HG02840 (cell line): ENCODE data around the gene IL15.
"Not testable (repeated sequence)": the region's sequence is repeated elsewhere in the genome, so short reads cannot be mapped to it uniquely, and the experiment has no call there.

Source experiments
- ATAC-seq: cut with Tn5 transposase; IDR thresholded peaks from one replicate; pipeline ENCODE4 v1.9.1; 2021; ENCODE audit warnings: mild to moderate bottlenecking, moderate library complexity, moderate number of reproducible peaks; ENCODE audit not compliant: unreplicated experiment, low FRiP score

IL15 gene, protein sequence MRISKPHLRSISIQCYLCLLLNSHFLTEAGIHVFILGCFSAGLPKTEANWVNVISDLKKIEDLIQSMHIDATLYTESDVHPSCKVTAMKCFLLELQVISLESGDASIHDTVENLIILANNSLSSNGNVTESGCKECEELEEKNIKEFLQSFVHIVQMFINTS

DNA sequence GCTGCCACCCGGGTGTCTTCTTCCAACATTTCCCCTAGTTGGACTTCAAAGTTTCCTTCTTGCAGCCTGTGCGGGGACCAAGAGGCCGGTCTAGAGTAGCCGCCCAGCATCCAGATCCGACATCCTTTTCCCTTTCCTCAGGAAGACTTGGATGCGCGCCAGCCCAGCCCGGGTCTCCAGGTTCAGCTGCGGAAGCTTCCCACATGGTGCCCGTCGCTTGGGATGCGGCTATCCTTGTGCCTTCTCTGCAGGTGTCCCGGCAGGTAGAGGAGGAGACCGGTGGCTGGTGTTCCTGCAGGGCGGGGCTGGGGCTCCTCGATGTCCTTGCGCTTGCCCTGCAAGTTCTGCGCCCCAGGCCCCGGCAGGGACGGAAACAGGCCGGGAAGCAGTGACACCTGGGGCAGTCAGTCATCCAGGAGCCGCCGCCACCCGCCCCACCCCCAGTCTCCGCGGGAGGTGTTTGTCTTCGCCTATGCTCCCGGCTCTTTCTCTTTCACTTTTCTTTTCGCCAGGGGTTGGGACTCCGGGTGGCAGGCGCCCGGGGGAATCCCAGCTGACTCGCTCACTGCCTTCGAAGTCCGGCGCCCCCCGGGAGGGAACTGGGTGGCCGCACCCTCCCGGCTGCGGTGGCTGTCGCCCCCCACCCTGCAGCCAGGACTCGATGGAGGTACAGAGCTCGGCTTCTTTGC, at the start of gene IL15:
IL15 (plus strand) TSS at position 502 of the 689 bp plus-strand sequence. CDS start 82,882 bp downstream, outside the sequence.
- peak; percentile 62 for ATAC-seq

DNA sequence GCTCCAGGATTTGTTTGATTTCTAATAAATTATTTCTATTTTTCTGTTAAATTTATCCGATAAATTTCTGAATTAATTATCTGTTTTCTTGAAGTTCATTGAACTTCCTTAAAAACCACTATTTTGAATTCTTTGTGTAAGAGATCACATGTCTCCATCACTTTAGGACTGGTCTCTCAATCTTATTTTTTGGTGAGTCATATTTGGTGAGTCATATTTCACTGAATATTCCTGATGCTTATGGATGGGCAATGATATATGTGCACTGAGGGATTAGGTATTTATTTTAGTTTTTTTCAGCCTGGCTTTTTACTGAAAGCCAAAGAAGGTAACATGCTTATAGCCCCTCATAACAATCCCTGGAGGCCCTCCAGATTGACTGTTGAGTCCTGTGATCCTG, 48.5 kb upstream of the IL15 start:
- ATAC-seq, result no peak

DNA sequence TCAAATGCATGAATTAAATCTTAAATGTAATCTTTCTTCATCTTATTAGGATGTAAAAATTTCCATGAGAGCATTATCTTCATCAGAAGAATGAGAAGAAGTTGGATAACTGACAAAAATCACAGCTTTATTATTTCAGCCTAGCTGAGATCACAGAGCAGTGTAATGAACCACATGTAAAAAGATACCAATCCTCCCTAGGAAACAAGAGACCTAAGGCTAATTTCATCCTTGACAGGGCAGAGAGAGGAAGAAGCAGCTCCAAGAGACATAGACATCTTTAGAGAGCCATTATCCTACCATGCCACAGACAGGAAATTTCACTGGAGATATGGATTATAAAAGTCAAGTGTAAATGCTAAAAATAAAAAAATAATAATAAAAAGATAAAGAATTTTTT, 40.9 kb upstream of the IL15 start:
- no peak for ATAC-seq

DNA sequence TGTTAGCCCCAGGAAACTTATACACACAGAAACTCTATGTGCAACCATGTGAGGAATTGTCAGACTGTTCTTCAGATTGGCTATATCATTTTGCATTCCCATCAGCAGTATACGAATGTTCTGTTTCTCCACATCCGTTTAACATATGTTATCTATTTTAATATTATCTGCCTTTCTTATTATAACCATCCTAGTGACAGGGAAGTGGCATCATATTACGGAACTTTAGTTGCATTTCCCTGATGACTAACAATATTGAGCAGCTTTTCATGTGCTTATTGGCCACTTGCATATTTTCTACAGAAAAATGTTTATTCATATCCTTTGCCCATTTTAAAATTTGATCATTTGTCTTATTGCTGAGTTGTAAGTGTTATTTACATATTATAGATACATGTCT, 36.5 kb upstream of the IL15 start:
- ATAC-seq, result no peak

DNA sequence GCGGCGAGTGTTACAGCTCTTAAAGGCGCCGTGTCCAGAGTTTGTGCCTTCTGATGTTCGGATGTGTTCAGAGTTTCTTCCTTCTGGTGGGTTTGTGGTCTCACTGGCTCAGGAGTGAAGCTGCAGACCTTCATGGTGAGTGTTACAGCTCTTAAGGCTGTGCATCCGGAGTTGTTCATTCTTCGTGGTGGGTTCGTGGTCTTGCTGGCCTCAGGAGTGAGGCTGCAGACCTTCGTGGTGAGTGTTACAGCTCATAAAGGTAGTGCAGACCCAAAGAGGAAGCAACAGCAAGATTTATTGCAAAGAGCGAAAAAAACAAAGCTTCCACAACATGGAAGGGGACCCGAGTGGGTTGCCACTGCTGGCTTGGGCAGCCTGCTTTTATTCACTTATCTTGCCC, 31.7 kb upstream of the IL15 start:
- not testable (repeated sequence) for ATAC-seq

DNA sequence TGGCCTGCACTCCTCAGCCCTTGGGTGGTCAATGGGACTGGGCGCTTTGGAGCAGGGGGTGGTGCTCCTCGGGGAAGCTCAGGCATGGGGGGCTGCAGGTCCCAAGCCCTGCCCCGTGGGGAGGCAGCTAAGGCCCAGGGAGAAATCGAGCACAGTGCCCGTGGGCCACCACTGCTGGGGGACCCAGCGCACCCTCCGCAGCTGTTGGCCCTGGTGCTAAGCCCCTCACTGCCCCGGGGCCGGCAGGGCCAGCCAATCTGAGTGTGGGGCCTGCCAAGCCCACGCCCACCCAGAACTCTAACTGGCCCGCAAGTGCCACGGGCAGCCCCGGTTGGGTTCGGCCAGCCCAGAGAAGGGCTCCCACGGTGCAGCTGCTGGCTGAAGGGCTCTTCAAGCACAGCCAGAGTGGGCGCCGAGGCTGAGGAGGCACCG, 30.9 kb upstream of the IL15 start:
- ATAC-seq, result no peak

DNA sequence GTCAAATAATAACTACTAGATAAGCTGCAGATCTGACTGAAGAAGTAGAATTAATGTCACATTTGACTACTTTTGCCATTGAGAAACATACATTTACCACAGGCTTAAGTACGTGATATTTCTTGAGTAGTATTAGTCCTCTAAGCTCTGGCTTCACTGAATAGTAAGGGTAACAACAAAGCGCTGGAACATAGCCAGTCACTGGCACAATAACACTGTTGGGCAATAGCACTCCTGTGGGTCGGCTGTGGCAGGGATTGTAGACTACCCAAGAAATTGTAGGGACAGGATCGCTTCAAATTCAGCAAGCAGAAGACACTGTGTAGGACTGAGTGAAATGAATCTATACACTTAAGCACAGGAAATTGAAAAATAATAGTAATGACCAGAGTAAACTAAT, 27.1 kb upstream of the IL15 start:
- ATAC-seq, result no peak

DNA sequence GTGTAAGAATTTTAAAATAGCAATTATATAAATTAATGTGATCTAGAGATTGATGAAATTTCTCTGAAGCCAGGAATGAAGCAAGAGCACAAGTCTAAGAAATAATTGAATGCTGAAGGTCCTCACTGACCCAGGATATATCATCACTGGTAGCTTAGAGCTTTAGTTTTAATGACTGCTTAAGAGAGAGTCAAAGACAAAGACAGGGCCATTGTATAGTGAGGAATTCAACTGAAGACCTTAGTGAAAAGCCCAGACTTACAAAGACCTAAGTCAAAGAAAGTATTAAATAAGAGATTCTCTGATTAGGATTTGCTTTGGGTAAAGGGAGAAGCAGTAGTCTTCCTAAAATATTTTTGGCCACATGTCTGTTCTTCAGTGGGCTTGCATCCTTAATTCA, 26.0 kb upstream of the IL15 start:
- no peak for ATAC-seq

DNA sequence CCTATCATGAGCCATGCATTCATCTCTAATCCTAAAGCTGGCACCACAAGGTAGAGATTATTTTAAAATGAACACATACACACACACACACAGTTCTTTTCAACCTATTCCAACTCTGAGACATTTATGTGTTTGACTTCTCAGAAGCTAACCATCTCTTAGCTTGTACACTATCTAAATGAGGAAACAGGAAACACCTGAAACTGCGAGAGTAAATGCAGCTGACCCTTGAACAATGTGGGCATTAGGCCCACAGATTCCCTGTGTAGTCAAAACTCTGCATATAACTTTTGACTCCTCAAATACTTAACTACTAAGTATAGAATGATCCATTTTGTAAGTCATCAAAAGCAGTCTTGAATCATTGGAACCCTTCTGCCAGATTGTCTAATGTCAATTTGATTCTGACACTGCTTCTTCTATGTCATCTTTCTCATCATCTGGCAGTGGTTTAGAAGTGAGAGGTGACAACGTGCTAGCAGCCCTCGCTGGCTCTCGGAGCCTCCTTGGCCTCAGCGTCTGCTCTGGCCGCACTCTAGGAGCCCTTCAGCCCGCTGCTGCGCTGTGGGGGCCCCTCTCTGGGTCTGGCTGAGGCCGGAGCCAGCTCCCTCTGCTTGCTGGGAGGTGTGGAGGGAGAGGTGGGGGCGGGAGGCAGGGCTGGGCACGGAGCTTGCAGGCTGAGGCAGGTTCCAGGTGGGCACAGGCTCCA, 21.4 kb upstream of the IL15 start:
- no peak for ATAC-seq

DNA sequence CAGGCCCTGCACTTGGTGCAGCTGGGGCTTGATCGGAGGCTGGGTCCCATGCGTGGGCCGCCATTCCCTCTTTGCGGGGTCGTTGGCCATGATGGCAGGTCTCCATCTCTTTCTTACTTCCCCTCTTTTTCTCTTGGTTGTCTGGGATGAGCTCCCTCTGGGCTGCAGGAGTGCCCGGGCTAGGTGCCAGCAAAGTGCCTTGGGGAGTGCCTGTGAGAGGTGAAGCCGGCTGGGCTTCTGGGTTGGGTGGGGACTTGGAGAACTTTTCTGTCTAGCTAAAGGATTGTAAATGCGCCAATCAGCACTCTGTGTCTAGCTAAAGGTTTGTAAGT, 20.8 kb upstream of the IL15 start:
- ATAC-seq, result not testable (repeated sequence)

DNA sequence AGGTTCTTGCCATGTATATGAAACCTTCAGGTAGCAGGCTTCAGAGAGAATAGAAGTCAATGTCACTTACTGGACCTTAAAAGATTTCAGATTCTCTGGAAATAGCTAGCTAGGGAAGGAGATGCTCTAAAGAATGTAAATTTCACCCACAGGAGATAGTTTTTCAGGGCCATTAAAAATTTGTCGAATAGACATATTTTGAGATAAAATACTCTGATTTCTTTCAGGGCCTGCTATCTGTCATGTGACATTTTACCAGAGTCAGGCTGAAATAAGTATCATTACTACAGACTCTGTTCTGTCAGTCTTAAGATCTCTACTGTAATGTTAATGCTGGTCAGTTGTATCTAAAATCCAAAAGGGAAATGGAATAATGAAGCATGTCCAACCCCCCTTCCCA, 15.7 kb upstream of the IL15 start:
- no peak for ATAC-seq

DNA sequence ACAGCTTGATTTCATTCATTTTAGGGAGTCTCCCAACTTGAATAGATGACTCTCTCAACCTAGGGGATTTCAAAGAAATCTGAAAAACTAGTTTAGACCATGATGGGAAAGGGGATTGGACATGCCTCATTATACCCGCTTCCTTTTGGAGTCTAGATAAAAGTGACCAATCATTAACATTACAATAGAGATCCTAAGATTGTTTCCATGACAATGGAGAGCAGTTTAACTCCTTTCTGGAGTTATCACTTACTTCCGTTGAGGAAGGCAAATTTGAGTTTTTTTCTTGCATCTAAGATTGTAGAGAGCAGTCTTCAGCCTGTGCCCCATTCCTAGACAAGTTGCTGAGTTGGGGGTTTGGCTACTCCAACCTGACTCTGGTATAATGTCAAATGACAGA, 11.4 kb upstream of the IL15 start:
- no peak for ATAC-seq

DNA sequence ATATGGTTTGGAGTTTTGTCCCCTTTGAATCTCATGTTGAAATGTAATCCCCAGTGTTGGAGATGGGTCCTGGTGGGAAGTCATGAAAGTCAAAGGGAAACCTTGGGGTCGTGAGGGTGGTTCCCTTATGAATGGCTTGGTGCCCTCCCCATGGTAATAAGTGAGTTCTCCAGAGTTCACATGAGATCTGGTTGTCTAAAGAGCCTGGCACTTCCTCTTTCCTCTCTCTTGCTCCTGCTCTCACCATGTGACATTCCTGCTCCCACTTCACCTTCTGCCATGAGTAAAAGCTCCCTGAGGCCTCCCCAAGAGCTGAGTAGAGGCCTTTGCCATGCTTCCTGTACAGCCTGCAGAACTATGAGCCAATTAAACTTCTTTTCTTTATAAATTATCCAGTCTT, 5.5 kb upstream of the IL15 start:
- ATAC-seq, result no peak

DNA sequence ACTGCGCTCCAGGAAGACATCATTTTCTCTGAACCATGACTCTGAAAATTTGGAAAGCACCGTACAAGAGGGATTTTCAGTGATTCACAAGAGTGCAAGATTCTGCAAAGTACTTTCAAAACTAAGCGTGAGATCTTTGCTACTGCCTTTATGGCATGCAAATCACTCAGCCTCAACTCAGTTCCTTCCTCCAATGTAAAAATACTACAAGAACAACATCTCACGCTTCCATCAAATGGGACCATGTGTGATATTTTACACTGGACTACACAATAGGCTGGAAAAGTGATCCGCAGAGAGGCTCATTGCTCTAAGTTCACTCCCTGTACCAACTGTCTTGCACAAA, 674 bp upstream of the IL15 start:
- ATAC-seq, result peak; percentile 43

DNA sequence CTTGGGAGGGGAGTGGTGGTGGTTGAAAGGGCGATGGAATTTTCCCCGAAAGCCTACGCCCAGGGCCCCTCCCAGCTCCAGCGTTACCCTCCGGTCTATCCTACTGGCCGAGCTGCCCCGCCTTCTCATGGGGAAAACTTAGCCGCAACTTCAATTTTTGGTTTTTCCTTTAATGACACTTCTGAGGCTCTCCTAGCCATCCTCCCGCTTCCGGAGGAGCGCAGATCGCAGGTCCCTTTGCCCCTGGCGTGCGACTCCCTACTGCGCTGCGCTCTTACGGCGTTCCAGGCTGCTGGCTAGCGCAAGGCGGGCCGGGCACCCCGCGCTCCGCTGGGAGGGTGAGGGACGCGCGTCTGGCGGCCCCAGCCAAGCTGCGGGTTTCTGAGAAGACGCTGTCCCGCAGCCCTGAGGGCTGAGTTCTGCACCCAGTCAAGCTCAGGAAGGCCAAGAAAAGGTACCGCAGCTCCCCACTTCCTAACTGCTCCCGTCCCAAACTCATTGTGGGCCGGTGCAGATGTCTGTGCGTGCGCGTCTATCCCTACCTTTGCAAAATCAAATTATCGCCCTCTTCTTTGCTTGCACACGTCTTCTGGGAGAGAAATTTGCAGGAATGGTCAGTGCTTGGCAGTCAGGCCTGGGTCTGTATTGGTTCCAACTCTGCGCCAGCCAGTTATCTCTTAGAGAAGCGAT, 533 bp downstream of the IL15 start:
- ATAC-seq, result peak; percentile 51

DNA sequence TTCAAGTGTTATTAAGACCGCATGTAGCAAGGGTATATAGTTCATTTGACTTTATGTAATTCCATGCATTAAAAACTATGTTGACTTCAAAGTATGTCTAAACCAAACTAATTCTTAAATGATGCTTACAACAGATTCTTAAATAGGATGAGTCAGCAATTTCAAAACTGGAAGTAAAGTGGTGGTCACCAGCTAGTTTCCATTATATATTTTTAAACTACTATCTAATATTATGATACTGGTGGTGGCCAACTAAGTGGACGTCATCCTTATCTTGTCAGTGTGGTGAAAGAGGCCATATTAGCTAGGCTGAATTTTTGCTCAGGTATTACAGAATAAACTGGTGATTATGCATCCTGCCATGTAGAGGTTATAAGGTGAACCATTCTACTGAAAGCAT, 1.2 kb downstream of the IL15 start:
- no peak for ATAC-seq

DNA sequence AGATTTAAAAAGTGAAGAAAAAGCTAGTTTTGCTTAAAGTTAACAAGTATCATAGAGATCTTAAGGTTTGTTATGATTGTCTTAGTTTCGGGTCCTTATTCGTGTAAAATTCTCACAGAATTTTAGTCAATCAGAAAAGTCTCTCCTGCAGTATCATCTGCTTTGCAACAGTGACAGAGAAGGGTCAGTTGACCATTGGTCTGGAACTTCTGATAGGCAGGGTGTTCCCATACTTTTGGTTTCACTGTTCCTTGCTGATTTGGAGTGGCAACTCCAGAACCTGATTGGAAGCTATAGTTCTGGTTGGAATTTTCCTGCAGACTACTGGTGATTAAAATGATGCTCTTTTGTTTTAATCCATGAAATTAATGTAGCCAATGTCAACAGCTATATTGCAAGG, 1.8 kb downstream of the IL15 start:
- ATAC-seq, result no peak

DNA sequence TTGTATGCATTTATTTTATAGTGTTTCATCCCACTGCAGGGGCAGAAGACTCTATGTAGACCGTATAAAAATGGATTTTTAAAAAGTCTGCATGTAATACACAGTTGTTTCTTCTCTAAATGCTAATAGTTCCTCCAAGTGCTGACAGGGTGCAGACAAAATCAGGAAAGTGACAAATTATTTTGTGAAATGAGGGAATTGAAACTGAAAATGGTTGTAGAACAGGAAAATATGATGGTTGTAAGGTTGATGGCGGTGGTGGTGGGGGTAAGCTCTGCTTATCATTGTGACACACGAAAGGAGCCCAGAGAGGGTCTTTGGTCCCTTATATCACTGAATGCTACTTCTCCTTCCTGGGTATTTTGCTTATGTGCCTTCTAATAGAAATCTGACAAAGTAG, 4.3 kb downstream of the IL15 start:
- no peak for ATAC-seq

DNA sequence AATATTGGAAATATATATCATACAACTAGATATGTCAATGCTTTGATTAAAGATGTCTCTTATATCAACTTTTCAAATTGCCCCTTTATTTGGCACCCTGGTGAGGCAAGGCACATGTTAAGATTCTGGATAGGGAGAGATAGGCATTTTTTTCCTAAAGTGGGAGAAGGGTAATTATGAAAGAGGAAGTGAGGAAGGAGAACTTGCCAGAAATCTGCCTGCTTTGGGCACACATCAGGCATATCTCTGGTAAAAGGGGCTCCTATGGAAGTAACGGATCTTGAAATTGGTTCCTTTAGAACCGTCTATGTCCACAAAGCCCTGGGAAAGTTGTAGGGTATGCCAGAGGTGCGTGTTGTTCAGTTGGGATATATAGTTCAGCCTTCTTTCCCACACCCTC, 5.7 kb downstream of the IL15 start:
- no peak for ATAC-seq

DNA sequence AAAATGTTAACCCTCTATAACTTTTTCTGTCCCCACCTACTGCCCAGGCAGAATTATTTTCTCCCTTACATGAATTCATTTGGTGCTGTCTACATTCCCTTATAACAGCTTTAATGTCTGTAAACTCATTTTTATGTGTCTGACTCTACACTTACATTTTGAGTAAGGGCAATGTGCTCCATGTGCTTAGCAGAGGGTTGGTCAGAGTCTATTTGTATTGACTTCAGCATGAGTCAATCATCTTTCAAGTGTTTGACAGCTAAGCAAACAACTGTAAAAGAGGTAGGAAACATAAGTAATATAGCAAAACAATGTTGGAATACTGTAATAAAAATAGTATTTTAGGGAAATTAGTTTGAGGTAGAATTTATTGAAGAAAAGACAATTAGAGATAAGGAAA, 6.3 kb downstream of the IL15 start:
- no peak for ATAC-seq

DNA sequence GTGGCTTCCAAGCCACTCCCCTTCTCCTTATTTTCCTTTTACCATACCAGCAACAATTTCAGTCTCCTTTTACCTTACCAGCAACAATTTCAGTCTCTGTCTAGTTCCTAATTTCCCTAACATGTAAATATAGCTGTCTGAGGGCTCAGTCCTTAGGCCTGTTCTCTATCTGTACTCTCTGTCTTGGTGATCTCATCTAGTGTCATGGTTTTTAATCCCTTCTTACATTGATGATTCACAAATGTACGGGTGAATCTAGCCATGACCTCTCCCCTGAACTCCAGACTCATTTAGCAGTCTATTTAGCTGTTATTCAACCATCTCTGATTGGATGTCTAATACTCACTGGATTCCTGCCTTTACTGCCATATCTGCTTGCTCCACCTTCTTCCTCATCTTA, 7.2 kb downstream of the IL15 start:
- ATAC-seq, result peak; percentile 49
